Gastrocnemius medialis (tissue), 4 donors: Measurements from ENCODE around the gene DUSP14. TPM values are rescaled to one million over a fixed set of nuclear protein-coding genes. Genes with fewer than 3 reads are reported as not detected.
A peak's percentile ranks its signal among the peaks of the same experiment; 100 is the strongest.

Source experiments
- ATAC-seq, 2 donors: fragments of 150-250 bp; one replicate each; pipeline ENCODE4 v1.9.1; 2016
- DNase-seq, 2 donors: peaks; one replicate each; pipeline ENCODE4 v3.0.0-alpha.2; 2019
- H3K27ac ChIP-seq, 4 donors: fragments of 200-600 bp; sonication (generic); 1 replicate in 1 of 4; 2 replicates in 3 of 4; pipeline ENCODE4 v1.5.1; 2016 to 2018; ENCODE audit warnings: mild to moderate bottlenecking in 2 of 4, moderate library complexity in 1 of 4
- H3K27me3 ChIP-seq, 3 donors: fragments of 200-600 bp; sonication (generic) in 2 of 3; 1 replicate in 1 of 3; 2 replicates in 2 of 3; pipeline versions ENCODE4 v1.5.1 to v1.6.0; 2016 to 2019; ENCODE audit warnings: mild to moderate bottlenecking in 1 of 3, moderate library complexity in 1 of 3
- H3K36me3 ChIP-seq, 2 donors: fragments of 200-600 bp; sonication (generic) in 1 of 2; one replicate each; pipeline ENCODE4 v1.5.1; 2017 to 2018
- H3K4me1 ChIP-seq, 2 donors: fragments of 200-600 bp; sonication (generic) in 1 of 2; one replicate each; pipeline ENCODE4 v1.5.1; 2016 to 2017; ENCODE audit warnings: mild to moderate bottlenecking in 2 of 2
- H3K4me3 ChIP-seq, 4 donors: fragments of 200-600 bp; sonication (generic) in 3 of 4; 1 replicate in 1 of 4; 2 replicates in 3 of 4; pipeline ENCODE4 v1.5.1; 2016 to 2019; ENCODE audit warnings: mild to moderate bottlenecking in 2 of 4
- H3K9me3 ChIP-seq, 3 donors: fragments of 200-600 bp; sonication (generic) in 2 of 3; 1 replicate in 1 of 3; 2 replicates in 2 of 3; pipeline ENCODE4 v1.5.1; 2016 to 2019
- POLR2A ChIP-seq, 2 donors: fragments of 450-650 bp; IDR thresholded peaks; one replicate each; pipeline ENCODE4 v1.6.1; 2017; ENCODE audit warnings: antibody characterized with exemption in 2 of 2, mild to moderate bottlenecking in 2 of 2, moderate library complexity in 2 of 2
- in situ Hi-C, 4 donors: fragments of 200-750 bp; cut with MboI; loops; one replicate each; pipeline versions ENCODE4 v1.15.0 to v1.8.0; 2017; ENCODE audit warnings: low sequenced_read_pairs in 4 of 4
- intact Hi-C: fragments of 100-400 bp; cut with DNase I; formaldehyde crosslinking; loops from one replicate; pipeline ENCODE4 v1.15.1; 2023; ENCODE audit warnings: low total_unique reads
- total RNA-seq, 4 donors: library from RNA; depleted of rRNA; stranded (reverse); fragments of >200 nt; gene quantifications; one replicate each; pipeline versions ENCODE4 v1.1.0 to v1.2.3, GENCODE V29; 2016
- TF ChIP-seq, protein P1 (sequence below), 5 experiments: fragments of 450-650 bp in 3 of 5; fragments of 200-600 bp in 2 of 5; sonication (generic) in 2 of 5; IDR thresholded peaks in 4 of 5; conservative IDR thresholded peaks in 1 of 5; 1 replicate in 4 of 5; 2 replicates in 1 of 5; pipeline ENCODE4 v1.5.1; 2016 to 2019; ENCODE audit warnings: antibody characterized with exemption in 5 of 5, mild to moderate bottlenecking in 3 of 5, moderate library complexity in 3 of 5

Gene DUSP14
- total RNA-seq, 4 donors from 2014 or later = 10.2 to 15.1 (median 11.3) TPM

GRCh38 chr17:37546302-37546701 is 56.6 kb downstream of the DUSP14 start:
- ATAC-seq = no peak
- in situ Hi-C loops = no loop called here
- Histone ChIP-seq H3K27me3 (no peaks in the 10 kb centered on the region), H3K4me1 (peaks cover 18 to 22% of the 10 kb centered on the region in 2 donors), H3K9me3 (no peaks in the 10 kb centered on the region), H3K4me3 (no peak overlapping the region), H3K36me3 (peaks cover 0 to 17% of the 10 kb centered on the region in 2 donors), H3K27ac (no peak overlapping the region)
- TF ChIP-seq, protein P1, sequence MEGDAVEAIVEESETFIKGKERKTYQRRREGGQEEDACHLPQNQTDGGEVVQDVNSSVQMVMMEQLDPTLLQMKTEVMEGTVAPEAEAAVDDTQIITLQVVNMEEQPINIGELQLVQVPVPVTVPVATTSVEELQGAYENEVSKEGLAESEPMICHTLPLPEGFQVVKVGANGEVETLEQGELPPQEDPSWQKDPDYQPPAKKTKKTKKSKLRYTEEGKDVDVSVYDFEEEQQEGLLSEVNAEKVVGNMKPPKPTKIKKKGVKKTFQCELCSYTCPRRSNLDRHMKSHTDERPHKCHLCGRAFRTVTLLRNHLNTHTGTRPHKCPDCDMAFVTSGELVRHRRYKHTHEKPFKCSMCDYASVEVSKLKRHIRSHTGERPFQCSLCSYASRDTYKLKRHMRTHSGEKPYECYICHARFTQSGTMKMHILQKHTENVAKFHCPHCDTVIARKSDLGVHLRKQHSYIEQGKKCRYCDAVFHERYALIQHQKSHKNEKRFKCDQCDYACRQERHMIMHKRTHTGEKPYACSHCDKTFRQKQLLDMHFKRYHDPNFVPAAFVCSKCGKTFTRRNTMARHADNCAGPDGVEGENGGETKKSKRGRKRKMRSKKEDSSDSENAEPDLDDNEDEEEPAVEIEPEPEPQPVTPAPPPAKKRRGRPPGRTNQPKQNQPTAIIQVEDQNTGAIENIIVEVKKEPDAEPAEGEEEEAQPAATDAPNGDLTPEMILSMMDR (IDR thresholded peaks at IDR 0.05 in 4 of 5, conservative IDR thresholded peaks at IDR 0.05 in 1 of 5) = no peak
- no peak for TF ChIP-seq POLR2A (IDR thresholded peaks at IDR 0.05)
- intact Hi-C loops = no loop called here
- no peak for DNase-seq

DNA sequence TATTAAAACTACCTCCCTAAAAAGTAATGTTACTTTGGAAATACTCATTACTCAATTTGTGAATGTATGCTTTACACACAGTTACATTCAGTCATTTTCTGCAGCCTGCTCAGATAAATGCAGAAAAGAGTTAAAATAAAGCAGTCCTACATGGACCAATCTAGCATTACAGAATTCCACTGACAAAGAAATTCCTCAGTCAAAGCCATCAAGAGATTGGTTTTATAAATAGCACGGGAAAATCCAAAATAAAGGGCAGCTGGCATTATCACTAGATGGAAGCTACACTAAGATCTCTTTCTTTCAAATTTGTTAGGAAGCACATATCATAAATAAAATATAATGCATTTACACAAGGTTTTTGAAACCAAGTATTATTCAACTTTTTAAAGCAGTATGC is 58.3 kb downstream of the DUSP14 start:
- DNase-seq (no peak), ATAC-seq (no peak)
- Histone ChIP-seq H3K27ac (no peak overlapping the region), H3K36me3 (no peaks in the 10 kb centered on the region), H3K27me3 (no peaks in the 10 kb centered on the region), H3K9me3 (no peaks in the 10 kb centered on the region), H3K4me3 (no peak overlapping the region), H3K4me1 (peaks cover 25 to 33% of the 10 kb centered on the region in 2 donors)
- TF ChIP-seq, protein P1 (IDR thresholded peaks at IDR 0.05 in 4 of 5, conservative IDR thresholded peaks at IDR 0.05 in 1 of 5) = no peak
- no peak for TF ChIP-seq POLR2A (IDR thresholded peaks at IDR 0.05)
- in situ Hi-C loops (no loop called here), intact Hi-C loops (no loop called here)

GRCh38 chr17:37551788-37552187 is 62.1 kb downstream of the DUSP14 start:
- no peak for DNase-seq
- H3K4me3 ChIP-seq = no peak overlapping the region
- no peak for TF ChIP-seq POLR2A (IDR thresholded peaks at IDR 0.05)
- TF ChIP-seq, protein P1 (IDR thresholded peaks at IDR 0.05 in 4 of 5, conservative IDR thresholded peaks at IDR 0.05 in 1 of 5) = no peak
- in situ Hi-C loops (no loop called here), intact Hi-C loops (no loop called here)
- H3K27ac ChIP-seq = no peak overlapping the region
- no peaks in the 10 kb centered on the region for H3K27me3 ChIP-seq
- no peaks in the 10 kb centered on the region for H3K9me3 ChIP-seq
- H3K4me1 ChIP-seq = peaks cover 29 to 33% of the 10 kb centered on the region in 2 donors
- peaks cover 0 to 4% of the 10 kb centered on the region in 2 donors for H3K36me3 ChIP-seq
- ATAC-seq = no peak

DNA sequence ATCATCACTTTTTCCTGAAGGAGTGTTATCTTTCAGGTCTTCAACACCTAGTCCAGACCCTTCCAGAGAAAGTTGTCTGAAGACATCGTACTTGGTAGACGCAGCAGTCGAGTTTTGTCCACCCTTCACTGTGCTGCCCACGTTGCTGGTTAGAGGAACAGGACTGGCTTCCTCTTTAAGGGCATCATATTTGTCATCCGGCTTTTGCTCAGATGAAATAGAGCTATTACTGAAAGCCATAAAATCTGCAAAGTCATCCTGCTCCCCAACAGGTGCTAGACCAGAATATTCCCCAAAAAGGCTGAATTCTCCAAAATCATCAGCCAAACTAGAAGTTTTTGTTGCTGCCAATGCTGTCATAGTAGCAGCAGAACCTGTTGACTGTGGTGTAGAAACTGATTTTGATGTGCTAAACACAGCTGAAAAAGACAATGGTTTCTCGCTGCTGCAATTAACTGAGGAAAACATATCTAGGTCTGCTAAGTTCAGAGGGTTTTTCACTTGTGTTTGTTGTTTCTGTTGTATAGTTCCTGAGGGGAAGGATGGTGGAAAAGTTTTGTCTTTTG is 63.8 kb downstream of the DUSP14 start:
- Histone ChIP-seq H3K9me3 (no peaks in the 10 kb centered on the region), H3K4me1 (peaks cover 18 to 24% of the 10 kb centered on the region in 2 donors), H3K27me3 (no peaks in the 10 kb centered on the region), H3K36me3 (peaks cover 0 to 21% of the 10 kb centered on the region in 2 donors), H3K27ac (peak overlapping the region in 1 of 4 donors; percentile 8), H3K4me3 (no peak overlapping the region)
- no peak for TF ChIP-seq POLR2A (IDR thresholded peaks at IDR 0.05)
- TF ChIP-seq, protein P1 (IDR thresholded peaks at IDR 0.05 in 4 of 5, conservative IDR thresholded peaks at IDR 0.05 in 1 of 5) = no peak
- ATAC-seq = peak in 1 of 2 donors; percentile 30
- in situ Hi-C loops (no loop called here), intact Hi-C loops (no loop called here)
- no peak for DNase-seq

- in situ Hi-C loops = no loop called here
- H3K9me3 ChIP-seq = no peaks in the 10 kb centered on the region
- no peak overlapping the region for H3K4me3 ChIP-seq
- TF ChIP-seq POLR2A (IDR thresholded peaks at IDR 0.05) = no peak
- TF ChIP-seq, protein P1 (IDR thresholded peaks at IDR 0.05 in 4 of 5, conservative IDR thresholded peaks at IDR 0.05 in 1 of 5) = no peak
- no peak for DNase-seq
- peaks cover 18 to 19% of the 10 kb centered on the region in 2 donors for H3K4me1 ChIP-seq
- ATAC-seq = no peak
- no peak overlapping the region for H3K27ac ChIP-seq
- no peaks in the 10 kb centered on the region for H3K27me3 ChIP-seq
- H3K36me3 ChIP-seq = peaks cover 0 to 40% of the 10 kb centered on the region in 2 donors
- intact Hi-C loops = no loop called here
Measured at GRCh38 chr17:37555386-37555785, 65.7 kb downstream of the DUSP14 start.
